Caco-2 (cell line): ENCODE results near the gene AK3. TPM values are rescaled to one million over a fixed set of nuclear protein-coding genes. Genes with fewer than 3 reads are reported as not detected.

ENCODE experiments used
- BruUV-seq: library from RNA; stranded (reverse); fragments of 400-500 nt; replicated peaks from 2 replicates; lab custom pipeline; 2021; lab: Mats Ljungman, UMichigan
- CTCF ChIA-PET: fragments of 300-600 bp; sonication (Branson Sonifier 250); formaldehyde crosslinking; loops from one replicate; lab custom pipeline; 2022; ENCODE audit warnings: antibody characterized with exemption; lab: Charles Lee
- POLR2A ChIA-PET: fragments of 300-600 bp; sonication (Branson Sonifier 250); formaldehyde crosslinking; loops from one replicate; lab custom pipeline; 2022; ENCODE audit warnings: antibody characterized with exemption; lab: Charles Lee
- DNase-seq, 2 experiments: peaks; one replicate each; pipeline versions ENCODE4 v3.0.0 to v3.0.0-alpha.2; 2020 to 2022
- H3K27me3 ChIP-seq: replicated peaks from 2 replicates; pipeline ENCODE4 v1.6.0; 2011; ENCODE audit warnings: low read length; ENCODE audit not compliant: control insufficient read depth, insufficient read depth
- H3K36me3 ChIP-seq: 2 replicates; pipeline ENCODE4 v1.5.1; 2011; ENCODE audit warnings: low read length; ENCODE audit not compliant: control insufficient read depth, insufficient read depth
- H3K4me1 ChIP-seq: fragments of 250-450 bp; sonication (Bioruptor Pico); 2 replicates; pipeline ENCODE4 v1.5.1; 2020; ENCODE audit warnings: mild to moderate bottlenecking
- H3K4me3 ChIP-seq: 2 replicates; pipeline ENCODE4 v1.5.1; 2011; ENCODE audit warnings: low read depth, mild to moderate bottlenecking, control low read depth, low read length
- H3K9me3 ChIP-seq: fragments of 250-450 bp; sonication (Bioruptor Pico); 2 replicates; pipeline ENCODE4 v1.5.1; 2020; ENCODE audit warnings: mild to moderate bottlenecking, moderate library complexity
- H3K27ac Mint-ChIP-seq: one replicate; pipeline ENCODE4 v1.8.0; 2022; ENCODE audit warnings: mixed read lengths; ENCODE audit not compliant: unreplicated experiment
- H3K27me3 Mint-ChIP-seq: one replicate; pipeline ENCODE4 v1.8.0; 2022; ENCODE audit warnings: mixed read lengths; ENCODE audit not compliant: insufficient read depth, unreplicated experiment
- H3K36me3 Mint-ChIP-seq: one replicate; pipeline ENCODE4 v1.8.0; 2022; ENCODE audit warnings: mild to moderate bottlenecking, mixed read lengths; ENCODE audit not compliant: insufficient read depth, unreplicated experiment
- H3K4me1 Mint-ChIP-seq: one replicate; pipeline ENCODE4 v1.8.0; 2022; ENCODE audit warnings: low read depth, mixed read lengths; ENCODE audit not compliant: unreplicated experiment
- H3K4me3 Mint-ChIP-seq: one replicate; pipeline ENCODE4 v1.8.0; 2022; ENCODE audit warnings: mild to moderate bottlenecking, moderate library complexity, mixed read lengths; ENCODE audit not compliant: unreplicated experiment
- H3K9me3 Mint-ChIP-seq: one replicate; pipeline ENCODE4 v1.8.0; 2022; ENCODE audit warnings: mixed read lengths; ENCODE audit not compliant: unreplicated experiment
- intact Hi-C: fragments of 100-400 bp; cut with micrococcal nuclease; formaldehyde crosslinking; loops from one replicate; pipeline ENCODE4 v1.10.0; 2022; ENCODE audit not compliant: unreplicated experiment
- total RNA-seq: library from RNA; stranded (reverse); gene quantifications from 2 replicates; pipeline ENCODE4 v1.2.3, GENCODE V29; 2022
- TF ChIP-seq, protein P1 (sequence below), 2 experiments: fragments of 200-600 bp in 1 of 2; IDR thresholded peaks; 1 replicate in 1 of 2; 2 replicates in 1 of 2; pipeline versions ENCODE4 v1.5.1 to v1.8.0; 2011 to 2022; ENCODE audit warnings: antibody characterized with exemption in 1 of 2, control low read depth in 1 of 2, inconsistent platforms in 1 of 2, low read depth in 1 of 2, low read length in 1 of 2, mild to moderate bottlenecking in 1 of 2, moderate library complexity in 1 of 2; ENCODE audit not compliant: insufficient read depth in 1 of 2, severe bottlenecking in 1 of 2, unreplicated experiment in 1 of 2

Gene AK3
- total RNA-seq, 1 experiment from 2014 or later, result 32.0 TPM

DNA sequence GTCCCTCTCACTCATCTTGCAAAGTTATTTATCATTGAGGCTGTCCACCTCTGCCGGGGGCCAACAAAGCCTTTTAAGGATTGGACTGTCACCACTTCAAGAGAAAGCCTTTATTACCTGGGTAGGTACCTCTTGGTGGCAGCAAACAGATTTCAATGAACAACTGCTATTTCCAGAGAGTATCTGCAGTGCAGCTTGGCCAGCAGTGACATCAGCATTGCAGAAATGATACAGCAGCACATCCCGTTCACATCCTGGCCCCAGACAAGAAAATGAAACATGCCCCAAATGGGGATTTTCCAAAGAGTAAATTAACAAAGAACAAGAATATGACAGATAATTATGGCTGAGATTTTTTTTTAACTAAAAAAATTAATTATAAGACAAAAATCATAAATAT is 72.4 kb downstream of the AK3 start:
- Histone ChIP-seq H3K4me1 (0 out of 2 replicates have a peak, but pooled peaks cover 9% of the 10 kb centered on the region), H3K9me3 (no peaks in the 10 kb centered on the region), H3K36me3 (no peaks in the 10 kb centered on the region), H3K27me3 (no peaks in the 10 kb centered on the region), H3K4me3 (no peak overlapping the region)
- intact Hi-C loops, result loop anchor here (10.0 kb wide), 1 partner anchor 316 kb away; the partner anchor contains the start of gene JAK2
- no TSS peak for BruUV-seq
- H3K9me3 Mint-ChIP-seq, result no peaks in the 10 kb centered on the region
- CTCF ChIA-PET, result no interaction called here
- POLR2A ChIA-PET, result no interaction called here
- TF ChIP-seq, protein P1, sequence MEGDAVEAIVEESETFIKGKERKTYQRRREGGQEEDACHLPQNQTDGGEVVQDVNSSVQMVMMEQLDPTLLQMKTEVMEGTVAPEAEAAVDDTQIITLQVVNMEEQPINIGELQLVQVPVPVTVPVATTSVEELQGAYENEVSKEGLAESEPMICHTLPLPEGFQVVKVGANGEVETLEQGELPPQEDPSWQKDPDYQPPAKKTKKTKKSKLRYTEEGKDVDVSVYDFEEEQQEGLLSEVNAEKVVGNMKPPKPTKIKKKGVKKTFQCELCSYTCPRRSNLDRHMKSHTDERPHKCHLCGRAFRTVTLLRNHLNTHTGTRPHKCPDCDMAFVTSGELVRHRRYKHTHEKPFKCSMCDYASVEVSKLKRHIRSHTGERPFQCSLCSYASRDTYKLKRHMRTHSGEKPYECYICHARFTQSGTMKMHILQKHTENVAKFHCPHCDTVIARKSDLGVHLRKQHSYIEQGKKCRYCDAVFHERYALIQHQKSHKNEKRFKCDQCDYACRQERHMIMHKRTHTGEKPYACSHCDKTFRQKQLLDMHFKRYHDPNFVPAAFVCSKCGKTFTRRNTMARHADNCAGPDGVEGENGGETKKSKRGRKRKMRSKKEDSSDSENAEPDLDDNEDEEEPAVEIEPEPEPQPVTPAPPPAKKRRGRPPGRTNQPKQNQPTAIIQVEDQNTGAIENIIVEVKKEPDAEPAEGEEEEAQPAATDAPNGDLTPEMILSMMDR (IDR thresholded peaks at IDR 0.05; ENCODE audit: insufficient read depth in 1 of 2, low read depth in 1 of 2, low read length in 1 of 2, severe bottlenecking in 1 of 2, unreplicated experiment in 1 of 2), result no peak
- H3K36me3 Mint-ChIP-seq, result no peaks in the 10 kb centered on the region
- H3K27me3 Mint-ChIP-seq, result no peaks in the 10 kb centered on the region
- no peak overlapping the region for H3K4me3 Mint-ChIP-seq
- no peak overlapping the region for H3K27ac Mint-ChIP-seq
- DNase-seq, result no peak
- H3K4me1 Mint-ChIP-seq, result no peaks in the 10 kb centered on the region

DNA sequence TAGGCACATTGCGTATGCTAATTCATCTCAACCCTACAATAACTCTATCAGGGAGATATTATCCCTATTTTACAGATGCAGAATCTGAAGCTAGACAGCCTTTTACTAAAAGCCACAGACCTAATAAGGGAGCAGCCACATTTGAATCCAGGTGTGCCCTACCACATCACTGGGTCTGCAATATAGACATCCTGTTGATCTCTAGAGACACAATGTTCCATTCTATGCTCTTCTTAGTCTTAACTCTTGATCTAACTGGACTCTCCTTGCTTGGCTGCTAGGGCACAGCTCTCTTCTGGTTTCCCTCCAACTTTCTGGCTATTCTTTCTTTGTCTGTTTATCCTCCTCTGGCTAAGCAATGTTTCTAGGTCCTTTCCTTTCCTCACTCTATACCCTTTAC is 73.3 kb downstream of the AK3 start:
- no peak overlapping the region for H3K27ac Mint-ChIP-seq
- TF ChIP-seq, protein P1 (IDR thresholded peaks at IDR 0.05; ENCODE audit: insufficient read depth in 1 of 2, low read depth in 1 of 2, low read length in 1 of 2, severe bottlenecking in 1 of 2, unreplicated experiment in 1 of 2), result no peak
- H3K27me3 Mint-ChIP-seq, result no peaks in the 10 kb centered on the region
- H3K4me1 ChIP-seq, result 0 out of 2 replicates have a peak, but pooled peaks cover 12% of the 10 kb centered on the region
- H3K27me3 ChIP-seq, result no peaks in the 10 kb centered on the region
- H3K9me3 ChIP-seq, result no peaks in the 10 kb centered on the region
- ChIA-PET POLR2A (no interaction called here), CTCF (no interaction called here)
- no peaks in the 10 kb centered on the region for H3K36me3 ChIP-seq
- no peaks in the 10 kb centered on the region for H3K9me3 Mint-ChIP-seq
- no peaks in the 10 kb centered on the region for H3K36me3 Mint-ChIP-seq
- H3K4me3 ChIP-seq, result no peak overlapping the region
- intact Hi-C loops, result loop anchor here (10.0 kb wide), 1 partner anchor 317 kb away; the partner anchor contains the start of gene JAK2
- H3K4me1 Mint-ChIP-seq, result no peaks in the 10 kb centered on the region
- no peak overlapping the region for H3K4me3 Mint-ChIP-seq
- no TSS peak for BruUV-seq
- DNase-seq, result no peak

- TF ChIP-seq, protein P1 (IDR thresholded peaks at IDR 0.05; ENCODE audit: insufficient read depth in 1 of 2, low read depth in 1 of 2, low read length in 1 of 2, severe bottlenecking in 1 of 2, unreplicated experiment in 1 of 2), result no peak
- H3K4me1 ChIP-seq, result 0 out of 2 replicates have a peak, but pooled peaks cover 12% of the 10 kb centered on the region
- H3K27me3 ChIP-seq, result no peaks in the 10 kb centered on the region
- H3K9me3 Mint-ChIP-seq, result no peaks in the 10 kb centered on the region
- ChIA-PET CTCF (interaction anchor here (0.8 kb wide), 1 partner anchor 9 kb away, joined by 3 read pairs; no protein-coding TSS in a partner anchor), POLR2A (interaction anchor here (0.8 to 1.2 kb wide), 3 partner anchors 12 to 174 kb away, joined by 3 to 5 read pairs (median 4); partner anchors contain the start of gene CDC37L1)
- H3K27me3 Mint-ChIP-seq, result no peaks in the 10 kb centered on the region
- no peaks in the 10 kb centered on the region for H3K36me3 ChIP-seq
- intact Hi-C loops, result loop anchor here (10.0 kb wide), 1 partner anchor 319 kb away; the partner anchor contains the start of gene JAK2
- H3K4me1 Mint-ChIP-seq, result peaks cover 7% of the 10 kb centered on the region
- H3K36me3 Mint-ChIP-seq, result no peaks in the 10 kb centered on the region
- H3K27ac Mint-ChIP-seq, result no peak within 1 kb of the TSS
- H3K9me3 ChIP-seq, result no peaks in the 10 kb centered on the region
- peak within 1 kb of the TSS; percentile 84 for H3K4me3 Mint-ChIP-seq
- no TSS peak for BruUV-seq
- peak; percentile 44 to 51 for DNase-seq
- peak within 1 kb of the TSS; percentile 43 for H3K4me3 ChIP-seq
Observed at GRCh38 chr9:4666042-4666699, 74.8 kb downstream of the AK3 start, which contains the start of gene SPATA6L. Gene SPATA6L, minus strand, starts transcription at chr9:4666480. Its CDS starts 230 bp downstream, at chr9:4666250.
